GM04504 (cell line): ENCODE data around the gene C10orf95.

Experiments
- DNase-seq: peaks from one replicate; pipeline ENCODE4 v3.0.0-alpha.2; 2012; ENCODE audit warnings: low read depth

C10orf95 gene

DNA sequence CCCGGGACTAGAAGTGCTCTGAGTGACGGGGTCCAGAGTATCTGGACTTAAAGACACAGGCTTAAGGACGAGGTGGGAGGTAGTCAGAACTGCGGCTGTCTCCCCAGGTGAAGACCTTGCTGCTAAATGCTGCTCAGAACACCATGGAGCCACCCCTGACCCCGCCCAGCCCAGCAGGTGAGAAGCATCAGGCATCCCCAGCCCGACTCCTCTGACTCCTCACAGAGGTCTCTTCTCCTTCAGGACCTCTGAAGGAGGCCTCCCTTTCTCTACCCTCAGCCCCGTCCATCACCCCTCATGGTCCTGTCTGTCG, 50.0 kb downstream of the C10orf95 start:
- DNase-seq = no peak

DNA sequence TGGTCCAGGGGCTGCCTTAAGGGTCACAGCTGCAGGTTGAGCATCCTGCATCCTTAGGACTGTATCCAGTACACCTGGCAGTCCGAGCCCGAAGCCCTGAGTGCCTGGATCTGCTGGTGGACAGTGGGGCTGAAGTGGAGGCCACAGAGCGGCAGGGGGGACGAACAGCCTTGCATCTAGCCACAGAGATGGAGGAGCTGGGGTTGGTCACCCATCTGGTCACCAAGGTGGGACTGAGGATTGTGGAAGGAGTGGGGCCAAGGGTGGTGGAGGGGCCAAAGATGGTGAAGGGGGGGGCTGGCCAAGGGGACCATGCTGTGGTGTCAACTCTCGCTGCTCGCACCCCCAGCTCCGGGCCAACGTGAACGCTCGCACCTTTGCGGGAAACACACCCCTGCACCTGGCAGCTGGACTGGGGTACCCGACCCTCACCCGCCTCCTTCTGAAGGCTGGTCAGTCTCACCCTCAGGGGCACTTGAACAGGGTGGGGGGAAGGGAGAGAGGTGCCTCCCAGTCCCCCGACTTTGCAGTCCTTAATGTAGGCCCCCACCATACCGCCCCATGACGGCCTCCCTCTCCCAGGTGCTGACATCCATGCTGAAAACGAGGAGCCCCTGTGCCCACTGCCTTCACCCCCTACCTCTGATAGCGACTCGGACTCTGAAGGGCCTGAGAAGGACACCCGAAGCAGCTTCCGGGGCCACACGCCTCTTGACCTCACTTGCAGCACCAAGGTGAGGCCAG, 50.6 kb downstream of the C10orf95 start:
- DNase-seq = no peak

DNA sequence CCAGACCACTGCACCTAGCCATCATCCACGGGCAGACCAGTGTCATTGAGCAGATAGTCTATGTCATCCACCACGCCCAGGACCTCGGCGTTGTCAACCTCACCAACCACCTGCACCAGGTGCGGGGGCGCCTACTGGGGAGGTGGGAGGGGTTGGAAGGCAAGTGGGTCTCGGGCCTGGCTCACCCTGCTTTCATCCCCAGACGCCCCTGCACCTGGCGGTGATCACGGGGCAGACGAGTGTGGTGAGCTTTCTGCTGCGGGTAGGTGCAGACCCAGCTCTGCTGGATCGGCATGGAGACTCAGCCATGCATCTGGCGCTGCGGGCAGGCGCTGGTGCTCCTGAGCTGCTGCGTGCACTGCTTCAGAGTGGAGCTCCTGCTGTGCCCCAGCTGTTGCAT, 51.3 kb downstream of the C10orf95 start:
- no peak for DNase-seq
